ENCODE measurements around the gene ABR. TPM values are rescaled to one million over a fixed set of nuclear protein-coding genes. Genes with fewer than 3 reads are reported as not detected.

The ABR gene
- polyA plus RNA-seq, 4 donors, result 46.3 to 53.3 (median 49.0) TPM

GRCh38 chr17:1038459-1039122 is 141.2 kb downstream of the ABR start:
- no peak for DNase-seq (ENCODE audit: low read depth in 4 of 4, low spot score in 3 of 4)

DNA sequence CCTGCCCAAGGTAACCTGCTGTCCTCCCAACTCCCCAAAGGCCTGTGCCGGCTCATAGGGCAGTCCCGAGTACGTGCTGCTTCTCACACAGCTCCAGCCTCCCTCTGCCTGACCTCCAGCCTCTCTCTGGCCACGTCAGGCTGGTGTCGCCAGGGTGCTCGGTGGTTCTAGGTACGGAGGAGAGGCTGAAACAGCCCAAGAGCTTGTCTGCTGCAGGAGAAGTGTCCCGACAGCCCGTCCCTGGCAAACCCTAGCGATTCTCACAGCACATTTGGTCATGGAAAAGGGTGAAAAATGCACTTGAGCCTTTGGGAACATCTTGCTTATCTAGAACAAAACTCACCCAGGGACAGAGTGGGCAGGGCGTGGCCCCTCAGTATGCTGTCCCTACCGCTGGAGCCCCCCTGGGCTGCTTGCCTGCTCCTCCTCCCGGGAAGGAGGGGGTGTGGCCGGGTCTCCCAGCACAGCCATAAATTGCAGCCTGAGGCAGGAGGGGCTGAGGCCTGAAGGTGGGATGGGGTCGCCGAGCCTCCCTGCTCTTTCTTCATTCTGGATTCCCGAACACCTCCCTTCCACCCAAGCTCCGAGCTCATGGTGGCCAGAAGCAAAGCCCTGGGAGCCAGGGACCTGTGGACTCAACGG is 142.4 kb downstream of the ABR start:
- no peak for DNase-seq (ENCODE audit: low read depth in 4 of 4, low spot score in 3 of 4)

- DNase-seq (ENCODE audit: low read depth in 4 of 4, low spot score in 3 of 4), result no peak
These were observed 142.9 kb downstream of the ABR start for GRCh38 chr17:1036845-1037237.

GRCh38 chr17:1036171-1036844 is 143.5 kb downstream of the ABR start:
- no peak for DNase-seq (ENCODE audit: low read depth in 4 of 4, low spot score in 3 of 4)

DNA sequence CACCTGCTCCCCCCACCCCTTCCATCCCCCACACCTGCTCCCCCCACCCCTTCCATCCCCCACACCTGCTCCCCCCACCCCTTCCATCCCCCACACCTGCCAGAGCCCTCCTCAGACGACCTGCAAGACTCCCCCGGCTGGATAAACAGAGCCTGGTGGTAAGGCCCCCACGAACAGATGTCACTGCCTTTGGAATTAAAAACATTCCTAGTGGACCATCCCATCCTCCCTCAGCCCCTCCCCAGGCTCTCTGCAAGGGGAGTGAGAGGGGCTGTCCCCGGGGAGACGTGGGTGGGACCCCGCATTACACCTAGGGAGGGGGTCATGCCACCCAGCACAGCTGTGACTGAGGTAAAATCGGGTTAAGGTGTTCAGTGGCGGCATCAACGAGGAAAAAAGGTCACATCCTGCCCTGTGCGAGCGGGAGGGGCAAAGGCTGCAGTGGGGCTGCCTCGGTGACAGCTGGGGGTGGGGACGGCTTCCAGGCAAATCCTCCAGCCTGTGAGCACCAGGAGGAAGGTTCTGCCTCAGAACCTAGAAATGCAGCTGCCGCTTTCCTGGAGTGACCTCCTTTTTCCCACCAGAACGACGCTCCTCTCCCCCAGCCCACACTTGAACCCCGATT is 144.1 kb downstream of the ABR start:
- no peak for DNase-seq (ENCODE audit: low read depth in 4 of 4, low spot score in 3 of 4)

- DNase-seq (ENCODE audit: low read depth in 4 of 4, low spot score in 3 of 4), result no peak
These were observed 145.1 kb downstream of the ABR start for GRCh38 chr17:1034652-1035210.

- DNase-seq (ENCODE audit: low read depth in 4 of 4, low spot score in 3 of 4), result no peak
These were observed 146.3 kb downstream of the ABR start for GRCh38 chr17:1033503-1033902.

GRCh38 chr17:1032391-1032790 is 147.4 kb downstream of the ABR start:
- no peak for DNase-seq (ENCODE audit: low read depth in 4 of 4, low spot score in 3 of 4)

DNA sequence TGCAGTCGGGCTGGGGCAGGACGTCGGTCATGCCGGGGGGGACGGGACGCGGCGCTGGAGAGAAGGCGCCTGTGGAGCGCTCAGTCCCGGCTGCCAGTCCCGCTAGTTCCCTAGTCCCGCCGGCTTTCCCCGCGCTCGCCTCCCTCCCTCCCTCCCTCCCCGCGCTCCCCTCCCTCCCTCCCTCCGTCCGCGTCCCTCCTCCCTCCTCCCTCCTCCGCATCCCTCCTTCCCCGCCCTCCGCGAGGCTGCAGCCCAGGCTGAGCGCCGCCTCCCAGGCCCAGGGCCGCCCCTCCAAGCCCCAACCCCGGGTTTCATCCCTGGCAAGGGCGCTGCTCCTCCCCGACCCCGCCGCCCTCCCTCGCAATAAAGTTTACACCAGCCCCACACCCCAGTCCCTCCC is 148.1 kb downstream of the ABR start:
- DNase-seq (ENCODE audit: low read depth in 4 of 4, low spot score in 3 of 4), result no peak

DNA sequence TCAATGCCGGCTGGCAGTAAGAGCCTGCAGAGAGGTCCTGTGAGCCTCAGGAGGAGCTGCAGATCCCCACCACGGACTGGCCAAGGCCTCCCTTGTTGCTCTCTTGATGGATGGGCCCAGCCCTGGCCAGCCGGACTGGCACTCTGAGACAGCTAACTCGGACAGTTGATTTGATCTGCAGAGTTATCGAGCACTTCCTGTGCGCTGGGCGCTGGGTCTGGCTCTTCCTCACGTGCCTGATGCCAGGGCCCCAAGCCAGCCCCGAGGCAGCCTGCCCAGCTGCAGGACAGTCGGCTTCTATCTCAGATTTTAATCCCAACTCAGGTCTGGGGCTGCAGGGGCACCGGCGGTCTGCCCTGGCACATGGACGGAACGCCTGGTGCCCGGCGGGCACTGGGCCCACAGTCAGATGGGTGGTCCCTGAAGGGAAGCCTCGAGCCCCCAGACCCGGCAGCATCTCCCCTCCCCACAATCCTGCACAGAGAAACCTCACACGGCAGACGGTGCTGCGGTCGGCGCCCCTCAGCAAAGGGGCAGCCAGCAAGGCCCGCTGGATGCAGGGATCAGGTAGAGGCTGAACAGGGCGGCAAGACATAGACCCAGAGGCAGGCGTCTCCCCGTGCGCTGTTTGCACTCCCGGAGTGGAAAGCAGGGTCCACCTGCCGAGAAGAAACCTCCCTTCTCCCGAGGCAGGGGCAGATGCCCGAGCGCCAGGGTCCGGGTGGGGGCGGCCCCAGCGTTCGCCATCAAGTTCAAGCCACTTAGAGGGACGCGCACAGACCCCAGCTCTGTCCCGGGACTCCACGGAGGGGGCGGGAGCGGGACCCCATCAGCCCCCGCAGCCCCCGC is 148.9 kb downstream of the ABR start:
- DNase-seq (ENCODE audit: low read depth in 4 of 4, low spot score in 3 of 4), result no peak

DNA sequence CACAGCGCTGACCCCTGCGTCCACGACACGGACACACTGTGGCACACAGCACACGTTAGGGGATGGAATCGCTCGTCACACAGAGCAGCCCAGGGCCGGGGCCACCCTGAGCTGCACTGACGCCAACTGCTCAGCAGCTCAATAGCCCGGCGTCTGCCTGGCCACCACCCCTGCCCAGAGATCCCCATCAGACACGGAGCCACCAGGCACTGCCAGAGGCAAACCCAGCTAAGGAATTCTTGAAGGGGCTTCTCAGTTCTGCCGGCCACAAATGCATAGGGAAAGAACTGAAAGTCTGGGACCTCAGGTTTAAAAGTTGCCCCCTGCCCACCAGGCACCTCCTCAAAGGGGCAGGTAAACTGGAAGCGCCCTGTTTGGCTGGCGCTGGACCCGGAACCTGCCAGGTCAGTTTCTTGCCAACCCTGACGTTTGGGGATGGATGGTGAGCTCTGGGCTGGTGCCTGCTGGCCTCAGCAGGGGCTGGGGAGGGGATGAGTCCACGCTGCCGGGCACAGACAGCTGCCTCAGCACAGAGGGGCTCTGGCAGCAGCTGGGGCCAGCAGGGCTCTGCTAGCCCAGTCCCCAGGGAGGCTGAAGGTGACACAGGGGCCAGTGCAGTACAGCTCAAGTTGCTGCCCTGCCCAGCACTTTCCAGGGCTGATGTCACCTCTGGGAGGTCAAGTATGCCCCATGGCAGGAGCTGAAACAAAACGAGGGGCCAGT is 149.7 kb downstream of the ABR start:
- no peak for DNase-seq (ENCODE audit: low read depth in 4 of 4, low spot score in 3 of 4)

DNA sequence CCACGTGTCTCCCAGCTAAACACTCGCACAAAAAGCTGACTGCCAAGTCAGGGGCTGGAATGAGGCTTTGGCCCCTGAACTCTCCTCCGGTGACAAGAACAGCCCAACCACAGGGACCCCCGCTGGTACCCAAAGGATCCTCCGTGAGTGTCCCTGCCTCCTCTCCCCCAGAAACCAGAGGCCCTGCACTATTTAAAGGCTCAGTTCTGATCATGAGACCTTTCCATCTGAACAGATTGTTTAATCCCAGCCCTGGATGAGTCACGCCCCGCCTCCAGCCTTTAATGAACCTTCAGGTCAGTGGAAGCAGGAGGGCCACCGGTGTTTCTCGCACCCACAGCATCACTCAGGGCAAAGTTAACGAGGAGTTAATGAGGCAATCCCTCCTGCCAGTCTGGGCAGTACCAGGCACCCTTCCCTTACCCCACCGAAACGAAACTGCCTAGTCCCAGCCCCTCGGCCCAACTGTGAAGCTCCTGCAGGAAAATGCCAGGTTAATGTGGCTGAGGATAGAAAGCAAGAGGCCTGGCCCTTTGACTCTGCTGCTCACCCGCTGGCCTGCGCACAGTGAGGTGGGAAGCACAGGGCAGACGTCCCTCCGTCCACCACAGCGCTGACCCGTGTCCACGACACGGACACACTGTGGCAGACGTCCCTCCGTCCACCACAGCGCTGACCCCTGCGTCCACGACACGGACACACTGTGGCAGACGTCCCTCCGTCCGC is 150.4 kb downstream of the ABR start:
- no peak for DNase-seq (ENCODE audit: low read depth in 4 of 4, low spot score in 3 of 4)

DNA sequence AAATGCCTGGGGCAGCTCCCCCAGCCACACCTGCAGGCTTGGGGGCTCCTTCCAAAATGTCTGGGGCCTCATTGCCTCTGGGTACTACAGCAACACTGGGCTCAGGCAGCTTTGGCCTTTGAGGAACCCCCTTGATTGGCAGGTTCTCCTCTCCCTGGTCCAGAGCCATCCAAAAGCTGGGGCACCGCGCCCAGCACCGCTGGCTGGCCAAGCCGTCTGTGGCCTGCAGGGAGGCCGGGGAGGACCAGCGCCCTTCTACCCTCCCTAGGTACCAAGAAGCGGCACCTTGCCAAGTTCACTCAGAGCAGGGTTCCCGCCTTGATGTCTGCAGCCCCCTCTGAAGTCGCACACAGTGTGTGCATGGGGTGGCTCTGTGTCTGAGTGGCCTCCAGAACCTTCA is 152.7 kb downstream of the ABR start:
- DNase-seq (ENCODE audit: low read depth in 4 of 4, low spot score in 3 of 4), result no peak

- no peak for DNase-seq (ENCODE audit: low read depth in 4 of 4, low spot score in 3 of 4)
These were observed 153.2 kb downstream of the ABR start for GRCh38 chr17:1026599-1026975.

- DNase-seq (ENCODE audit: low read depth in 4 of 4, low spot score in 3 of 4), result no peak
These were observed 153.8 kb downstream of the ABR start for GRCh38 chr17:1025733-1026598.

DNA sequence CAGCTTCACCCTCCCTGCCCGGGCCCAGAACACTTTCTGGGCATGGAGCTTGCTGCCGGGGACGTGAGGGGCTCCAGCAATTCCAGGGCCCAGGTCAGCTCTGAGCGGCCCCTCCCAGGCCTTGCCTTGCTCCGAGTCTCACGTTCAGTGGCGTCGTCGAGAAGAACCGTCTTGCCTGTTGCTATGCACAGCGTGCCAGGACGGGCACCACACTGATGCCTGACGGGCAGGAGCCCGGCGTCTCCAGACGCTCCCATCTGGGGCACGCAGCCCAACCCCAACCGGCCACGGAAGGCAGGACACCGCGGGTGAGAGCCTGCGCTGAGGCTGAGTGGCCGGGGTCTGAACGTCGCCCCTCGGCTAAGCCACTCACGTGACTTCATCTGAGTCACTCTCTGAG is 155.7 kb downstream of the ABR start:
- DNase-seq (ENCODE audit: low read depth in 4 of 4, low spot score in 3 of 4), result no peak

DNA sequence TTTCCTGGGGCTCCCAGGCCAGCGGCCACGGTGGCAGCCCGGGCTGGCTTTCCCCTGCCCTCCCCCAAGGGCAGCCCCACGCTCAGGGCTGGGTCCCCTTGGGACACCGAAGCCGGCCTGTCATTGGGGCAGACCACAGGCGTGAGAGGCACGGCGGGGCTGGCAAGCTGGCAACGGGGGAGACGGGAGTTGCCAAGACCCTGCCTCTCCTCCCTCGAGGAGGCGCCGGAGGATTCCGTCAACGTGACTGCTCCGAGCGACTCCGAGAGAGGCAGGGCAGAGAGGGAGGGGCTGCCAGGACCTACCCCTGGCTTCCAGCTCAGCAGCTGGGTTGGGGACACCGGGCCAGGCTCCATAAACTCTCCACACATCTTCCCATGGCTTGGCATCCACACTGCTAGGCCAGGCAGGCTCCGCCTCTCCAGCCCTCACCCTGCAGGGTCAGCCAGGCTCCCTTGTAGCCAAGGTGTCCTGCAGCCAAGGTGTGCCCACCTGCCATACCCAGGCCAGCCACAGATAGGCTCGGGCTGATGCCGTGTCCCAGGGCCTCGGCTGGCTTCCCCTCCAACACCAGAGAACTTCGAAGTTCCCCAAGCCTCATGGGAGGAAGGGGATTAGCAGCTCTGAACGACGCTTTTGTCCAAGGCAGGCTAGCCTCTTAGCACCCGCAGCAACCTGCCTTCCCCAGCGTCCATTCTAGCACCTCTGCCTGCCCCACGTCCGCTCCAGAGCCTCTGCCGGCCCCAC is 157.3 kb downstream of the ABR start:
- DNase-seq (ENCODE audit: low read depth in 4 of 4, low spot score in 3 of 4), result no peak

Measured in right renal pelvis (tissue), 4 donors.